T-helper 1 cell treated with Interleukin-12 subunit alpha and Interleukin-12 subunit beta and Interleukin-4 antibody, amounts not matched to agents 30 μg/mL and 1 μg/mL, for 36 hours (primary cell): Measurements from ENCODE around the gene C1orf52.

Source experiments
- H3K27ac Mint-ChIP-seq: one replicate; pipeline ENCODE4 v1.8.0; 2021; ENCODE audit warnings: mild to moderate bottlenecking, mixed read lengths
- H3K27me3 Mint-ChIP-seq: one replicate; pipeline ENCODE4 v1.8.0; 2021; ENCODE audit warnings: low read depth, mixed read lengths
- H3K36me3 Mint-ChIP-seq: one replicate; pipeline ENCODE4 v1.8.0; 2021; ENCODE audit warnings: low read depth, mixed read lengths
- H3K4me1 Mint-ChIP-seq: one replicate; pipeline ENCODE4 v1.8.0; 2021; ENCODE audit warnings: low read depth, mixed read lengths
- H3K4me3 Mint-ChIP-seq: one replicate; pipeline ENCODE4 v1.8.0; 2021; ENCODE audit warnings: mild to moderate bottlenecking, moderate library complexity, mixed read lengths
- H3K9me3 Mint-ChIP-seq: one replicate; pipeline ENCODE4 v1.8.0; 2021; ENCODE audit warnings: mixed read lengths

The C1orf52 gene

GRCh38 chr1:85230305-85230977, 29.0 kb downstream of the C1orf52 start:
- Mint-ChIP-seq H3K9me3 (no peaks in the 10 kb centered on the region), H3K4me1 (no peaks in the 10 kb centered on the region), H3K27ac (no peak overlapping the region), H3K4me3 (no peak overlapping the region), H3K36me3 (no peaks in the 10 kb centered on the region), H3K27me3 (peaks cover 9% of the 10 kb centered on the region)

GRCh38 chr1:85229574-85230097, 29.8 kb downstream of the C1orf52 start:
- Mint-ChIP-seq H3K36me3 (no peaks in the 10 kb centered on the region), H3K27me3 (peaks cover 10% of the 10 kb centered on the region), H3K9me3 (no peaks in the 10 kb centered on the region), H3K4me3 (no peak overlapping the region), H3K4me1 (no peaks in the 10 kb centered on the region), H3K27ac (no peak overlapping the region)

DNA sequence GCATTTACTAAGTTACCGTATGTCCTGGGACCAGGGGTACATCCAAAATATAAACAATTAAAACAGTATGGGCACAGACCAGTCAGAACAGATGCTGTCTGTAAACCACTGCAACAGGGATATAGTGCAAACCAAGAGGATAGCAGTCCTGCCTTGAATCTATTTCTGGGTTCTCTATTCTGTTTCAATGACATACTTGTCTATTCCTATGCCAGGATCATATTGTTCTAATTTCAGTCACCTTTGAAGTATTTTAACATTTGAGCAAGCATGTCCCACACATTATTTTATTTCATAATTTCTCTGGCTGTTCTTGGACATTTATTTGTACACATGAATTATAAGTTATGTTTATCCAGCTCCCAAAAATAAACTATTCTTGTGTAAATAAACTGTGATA, 30.5 kb downstream of the C1orf52 start:
- H3K27me3 Mint-ChIP-seq, result peaks cover 15% of the 10 kb centered on the region
- H3K36me3 Mint-ChIP-seq, result no peaks in the 10 kb centered on the region
- no peak overlapping the region for H3K27ac Mint-ChIP-seq
- H3K4me1 Mint-ChIP-seq, result no peaks in the 10 kb centered on the region
- no peak overlapping the region for H3K4me3 Mint-ChIP-seq
- H3K9me3 Mint-ChIP-seq, result no peaks in the 10 kb centered on the region

DNA sequence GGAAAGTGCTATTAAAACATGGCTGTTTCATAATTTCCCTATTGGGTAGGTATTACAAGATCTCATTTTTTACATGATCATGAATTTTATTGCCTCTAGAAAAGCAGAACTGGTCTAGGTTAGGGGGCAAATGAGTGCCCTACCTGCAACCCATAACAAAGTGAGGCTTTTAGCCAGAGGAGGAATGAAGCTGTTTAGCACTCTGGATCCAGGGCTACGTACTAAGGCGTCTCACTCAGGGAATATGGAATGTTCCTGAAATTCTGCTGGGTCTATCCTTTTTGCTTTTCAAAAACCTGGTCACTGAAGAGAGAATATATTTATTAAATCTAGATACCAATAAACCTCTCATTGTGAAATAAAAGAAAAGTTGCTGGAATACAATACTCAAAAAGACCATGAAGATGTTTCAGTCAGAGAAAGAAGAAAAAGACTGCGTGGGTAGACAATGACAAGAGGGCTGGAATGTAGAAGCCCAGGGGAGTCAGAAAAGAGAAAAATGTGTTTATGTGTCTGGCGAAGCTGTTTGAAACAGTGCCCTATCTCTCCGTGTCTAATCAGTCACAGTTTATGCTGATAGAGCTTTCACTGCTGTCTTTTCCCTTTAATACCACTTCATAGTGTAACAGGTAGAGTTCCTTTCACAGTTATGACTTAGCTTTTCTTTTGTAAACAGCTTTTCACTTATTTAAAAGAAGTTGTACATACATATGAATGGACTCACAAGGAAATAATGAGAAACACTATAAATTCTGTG, 33.7 kb downstream of the C1orf52 start:
- H3K9me3 Mint-ChIP-seq, result no peaks in the 10 kb centered on the region
- no peak overlapping the region for H3K27ac Mint-ChIP-seq
- H3K27me3 Mint-ChIP-seq, result peaks cover 27% of the 10 kb centered on the region
- no peak overlapping the region for H3K4me3 Mint-ChIP-seq
- H3K4me1 Mint-ChIP-seq, result peaks cover 2% of the 10 kb centered on the region
- no peaks in the 10 kb centered on the region for H3K36me3 Mint-ChIP-seq

DNA sequence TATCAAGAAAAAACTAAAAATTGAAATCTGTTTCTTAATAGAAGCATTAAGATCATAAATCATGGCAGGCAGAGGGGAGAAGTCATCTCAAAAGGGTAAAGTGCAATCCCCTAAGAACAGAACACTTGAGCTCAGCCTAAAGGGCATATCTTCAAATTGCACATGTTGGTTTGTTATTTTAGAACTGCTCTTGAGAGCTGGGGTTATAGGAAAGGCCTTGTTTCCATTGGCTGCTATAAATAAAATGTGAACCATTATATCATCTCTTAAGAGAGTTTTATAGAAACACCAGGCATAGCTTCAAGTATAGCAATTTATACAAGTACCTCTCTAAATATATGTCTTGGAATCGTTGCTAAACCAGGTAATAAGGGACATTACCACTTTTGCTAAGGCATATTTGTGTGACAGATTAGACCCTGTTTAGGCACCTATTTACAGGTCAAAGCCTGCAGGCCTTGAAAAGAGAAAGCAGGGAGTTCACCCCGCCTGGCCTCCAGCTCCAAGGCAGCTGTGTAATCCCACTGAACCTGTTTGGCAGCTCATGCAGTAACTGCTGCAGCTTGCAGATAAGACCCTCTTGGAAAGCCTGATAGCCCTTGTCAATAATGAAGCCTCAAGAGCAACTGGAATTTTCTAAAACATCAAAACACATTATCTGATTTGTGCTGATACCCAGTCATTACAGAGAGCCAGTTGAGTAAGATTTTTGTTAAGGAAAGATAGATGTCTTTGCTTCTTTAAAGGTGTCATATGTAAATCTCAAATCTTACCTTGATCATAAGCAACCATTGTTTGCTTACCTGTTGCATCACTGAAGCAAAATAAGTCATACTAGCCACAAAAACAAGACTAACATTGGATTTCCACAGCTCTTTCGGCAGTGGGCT, 34.5 kb downstream of the C1orf52 start:
- Mint-ChIP-seq H3K36me3 (no peaks in the 10 kb centered on the region), H3K27ac (no peak overlapping the region), H3K4me3 (no peak overlapping the region), H3K4me1 (peaks cover 2% of the 10 kb centered on the region), H3K27me3 (peaks cover 31% of the 10 kb centered on the region), H3K9me3 (no peaks in the 10 kb centered on the region)

- Mint-ChIP-seq H3K4me1 (peaks cover 2% of the 10 kb centered on the region), H3K4me3 (no peak overlapping the region), H3K27ac (no peak overlapping the region), H3K36me3 (no peaks in the 10 kb centered on the region), H3K9me3 (no peaks in the 10 kb centered on the region), H3K27me3 (peaks cover 34% of the 10 kb centered on the region)
These were observed 35.2 kb downstream of the C1orf52 start for GRCh38 chr1:85224295-85224694.

GRCh38 chr1:85223334-85223733, 36.1 kb downstream of the C1orf52 start:
- Mint-ChIP-seq H3K9me3 (no peaks in the 10 kb centered on the region), H3K27ac (no peak overlapping the region), H3K4me3 (no peak overlapping the region), H3K36me3 (no peaks in the 10 kb centered on the region), H3K27me3 (peaks cover 40% of the 10 kb centered on the region), H3K4me1 (peaks cover 2% of the 10 kb centered on the region)

DNA sequence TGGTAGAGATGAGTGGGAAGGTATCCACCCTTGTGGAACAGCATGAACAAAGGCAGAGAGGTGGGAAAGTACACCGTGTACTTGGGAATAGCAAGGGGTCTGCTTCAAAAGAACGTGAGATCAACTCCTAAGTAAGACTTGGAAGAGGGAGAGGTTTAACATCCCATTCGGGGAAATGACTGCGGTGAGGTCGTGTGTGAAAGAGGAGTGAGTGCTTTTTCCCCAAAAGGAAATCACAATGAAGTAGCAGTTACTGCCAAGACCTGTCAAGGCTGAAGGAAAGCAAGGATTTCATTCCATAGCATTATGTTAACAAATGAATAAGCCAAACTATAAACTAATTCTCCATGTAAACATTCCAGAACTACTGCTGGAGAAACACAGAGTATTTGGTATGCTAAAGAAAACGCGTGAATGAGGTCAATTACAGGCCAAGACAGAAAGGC, 38.7 kb downstream of the C1orf52 start:
- no peak overlapping the region for H3K27ac Mint-ChIP-seq
- no peaks in the 10 kb centered on the region for H3K36me3 Mint-ChIP-seq
- peaks cover 47% of the 10 kb centered on the region for H3K27me3 Mint-ChIP-seq
- no peaks in the 10 kb centered on the region for H3K9me3 Mint-ChIP-seq
- H3K4me1 Mint-ChIP-seq, result peaks cover 2% of the 10 kb centered on the region
- H3K4me3 Mint-ChIP-seq, result no peak overlapping the region

GRCh38 chr1:85219853-85220610, 39.4 kb downstream of the C1orf52 start:
- H3K27ac Mint-ChIP-seq, result no peak overlapping the region
- no peak overlapping the region for H3K4me3 Mint-ChIP-seq
- no peaks in the 10 kb centered on the region for H3K9me3 Mint-ChIP-seq

GRCh38 chr1:85216697-85217096, 42.8 kb downstream of the C1orf52 start:
- H3K9me3 Mint-ChIP-seq, result no peaks in the 10 kb centered on the region

More at GRCh38 chr1:85219853-85220610, 39.4 kb downstream of the C1orf52 start:
- peaks cover 52% of the 10 kb centered on the region for H3K27me3 Mint-ChIP-seq
- peaks cover 2% of the 10 kb centered on the region for H3K4me1 Mint-ChIP-seq
- no peaks in the 10 kb centered on the region for H3K36me3 Mint-ChIP-seq

DNA sequence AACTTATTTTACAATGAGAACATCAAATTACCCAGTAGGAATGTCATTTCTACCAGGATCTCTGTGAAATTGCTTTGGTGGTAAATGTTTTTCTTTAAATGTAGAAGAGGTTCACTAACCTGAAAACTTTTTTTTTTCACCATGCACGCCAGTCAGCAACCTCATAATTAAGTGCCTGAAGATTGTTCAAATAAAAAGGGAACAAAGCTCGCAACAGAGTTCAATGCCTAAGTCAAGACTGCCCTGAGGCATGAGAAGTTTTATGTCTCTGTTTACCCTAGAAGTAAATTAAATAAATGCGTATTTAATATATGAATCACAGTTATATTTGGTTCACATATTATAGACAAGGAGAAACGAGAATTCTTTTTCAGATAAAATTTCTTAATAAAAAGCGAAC, 44.8 kb downstream of the C1orf52 start:
- H3K4me3 Mint-ChIP-seq, result no peak overlapping the region
- H3K36me3 Mint-ChIP-seq, result no peaks in the 10 kb centered on the region
- peaks cover 47% of the 10 kb centered on the region for H3K27me3 Mint-ChIP-seq
- H3K9me3 Mint-ChIP-seq, result no peaks in the 10 kb centered on the region
- peaks cover 2% of the 10 kb centered on the region for H3K4me1 Mint-ChIP-seq
- H3K27ac Mint-ChIP-seq, result no peak overlapping the region

More at GRCh38 chr1:85216697-85217096, 42.8 kb downstream of the C1orf52 start:
- H3K36me3 Mint-ChIP-seq, result no peaks in the 10 kb centered on the region
- H3K4me1 Mint-ChIP-seq, result no peaks in the 10 kb centered on the region
- H3K4me3 Mint-ChIP-seq, result no peak overlapping the region
- peaks cover 53% of the 10 kb centered on the region for H3K27me3 Mint-ChIP-seq
- no peak overlapping the region for H3K27ac Mint-ChIP-seq

DNA sequence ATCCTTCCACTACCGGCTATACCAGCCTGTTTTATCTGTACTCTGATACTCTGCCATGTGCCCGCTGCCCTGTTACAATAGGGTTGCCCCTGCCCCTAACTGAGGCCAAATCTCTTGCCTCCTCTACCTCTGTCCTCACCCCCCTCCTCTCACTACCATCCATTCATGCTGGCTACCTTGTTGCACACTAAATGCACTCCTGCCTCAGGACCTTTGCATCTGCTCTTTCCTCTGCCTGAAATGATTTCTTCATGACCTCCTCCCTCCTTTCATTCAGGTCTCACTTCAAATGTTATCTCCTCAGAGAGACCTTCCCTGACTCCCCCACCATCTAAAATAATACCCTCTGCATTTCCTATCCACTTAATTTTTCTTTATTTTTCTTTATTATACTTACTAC, 51.0 kb downstream of the C1orf52 start:
- no peaks in the 10 kb centered on the region for H3K9me3 Mint-ChIP-seq
- H3K36me3 Mint-ChIP-seq, result no peaks in the 10 kb centered on the region
- peaks cover 2% of the 10 kb centered on the region for H3K4me1 Mint-ChIP-seq
- peaks cover 45% of the 10 kb centered on the region for H3K27me3 Mint-ChIP-seq
- no peak overlapping the region for H3K27ac Mint-ChIP-seq
- H3K4me3 Mint-ChIP-seq, result no peak overlapping the region

DNA sequence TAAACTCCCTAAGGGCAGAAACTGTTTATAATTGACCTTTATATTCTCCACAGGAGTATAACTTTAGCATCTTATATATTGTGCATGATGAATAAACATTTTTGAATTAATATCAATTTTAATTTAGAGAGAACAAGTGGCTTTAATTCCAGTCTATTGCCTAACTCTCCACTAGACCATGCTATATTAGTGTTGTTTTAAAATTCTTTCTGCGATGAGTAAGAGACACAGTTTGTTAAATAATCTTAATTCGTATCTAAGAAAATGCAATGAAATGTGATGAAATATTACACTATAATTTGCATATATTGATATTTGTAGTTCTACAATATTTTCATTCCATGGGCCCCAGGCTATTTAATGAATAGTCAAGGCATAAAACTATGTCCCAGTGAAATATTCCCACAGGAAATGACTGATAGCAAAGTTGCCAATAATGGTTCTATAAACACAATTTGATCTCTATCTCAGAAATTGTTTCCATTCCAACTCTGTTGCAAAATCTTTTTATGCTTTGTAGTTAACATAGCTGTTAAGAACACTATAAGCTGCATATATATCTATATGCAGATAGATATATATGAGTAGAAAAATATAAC, 55.8 kb downstream of the C1orf52 start:
- Mint-ChIP-seq H3K27ac (no peak overlapping the region), H3K9me3 (no peaks in the 10 kb centered on the region), H3K4me3 (no peak overlapping the region), H3K27me3 (peaks cover 66% of the 10 kb centered on the region), H3K4me1 (peaks cover 12% of the 10 kb centered on the region), H3K36me3 (no peaks in the 10 kb centered on the region)
